ENCODE measurements around the gene LAPTM4A. TPM values are rescaled to one million over a fixed set of nuclear protein-coding genes. Genes with fewer than 3 reads are reported as not detected.

Gene LAPTM4A
- total RNA-seq, 1 donor from 2014 or later = 172 TPM

DNA sequence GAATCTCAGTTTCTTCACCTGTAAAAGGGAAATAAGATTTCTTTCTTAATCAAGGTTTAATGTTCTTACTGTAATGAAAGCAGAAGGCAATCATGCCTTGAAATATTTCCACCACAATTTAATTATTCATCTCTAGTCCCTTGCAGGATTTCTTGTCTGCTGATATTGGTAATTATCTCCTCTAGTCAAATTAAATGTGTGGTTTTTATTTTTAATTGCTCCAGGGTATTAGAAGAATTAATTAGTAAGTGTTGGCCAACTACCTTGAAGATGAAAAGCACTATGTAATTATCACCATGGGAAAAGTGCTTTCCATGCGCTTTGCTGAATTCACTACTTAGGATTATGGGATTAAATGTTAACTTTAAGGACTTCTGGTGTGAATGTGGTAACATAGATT, 8.7 kb upstream of the LAPTM4A start:
- Histone ChIP-seq H3K27ac (no peak overlapping the region), H3K4me3 (no peak overlapping the region), H3K36me3 (no peaks in the 10 kb centered on the region), H3K4me1 (no peaks in the 10 kb centered on the region), H3K27me3 (no peaks in the 10 kb centered on the region), H3K9me3 (no peaks in the 10 kb centered on the region)
- intact Hi-C loops (cut with DNase I) = no loop called here
- no peak for DNase-seq (ENCODE audit: extremely low spot score in 2 of 2)
- TF ChIP-seq POLR2A (IDR thresholded peaks at IDR 0.05) (no peak), POLR2AphosphoS5 (IDR thresholded peaks at IDR 0.05; ENCODE audit: insufficient read depth in 1 of 2, low read depth in 1 of 2) (no peak)
- TF ChIP-seq, protein P1, sequence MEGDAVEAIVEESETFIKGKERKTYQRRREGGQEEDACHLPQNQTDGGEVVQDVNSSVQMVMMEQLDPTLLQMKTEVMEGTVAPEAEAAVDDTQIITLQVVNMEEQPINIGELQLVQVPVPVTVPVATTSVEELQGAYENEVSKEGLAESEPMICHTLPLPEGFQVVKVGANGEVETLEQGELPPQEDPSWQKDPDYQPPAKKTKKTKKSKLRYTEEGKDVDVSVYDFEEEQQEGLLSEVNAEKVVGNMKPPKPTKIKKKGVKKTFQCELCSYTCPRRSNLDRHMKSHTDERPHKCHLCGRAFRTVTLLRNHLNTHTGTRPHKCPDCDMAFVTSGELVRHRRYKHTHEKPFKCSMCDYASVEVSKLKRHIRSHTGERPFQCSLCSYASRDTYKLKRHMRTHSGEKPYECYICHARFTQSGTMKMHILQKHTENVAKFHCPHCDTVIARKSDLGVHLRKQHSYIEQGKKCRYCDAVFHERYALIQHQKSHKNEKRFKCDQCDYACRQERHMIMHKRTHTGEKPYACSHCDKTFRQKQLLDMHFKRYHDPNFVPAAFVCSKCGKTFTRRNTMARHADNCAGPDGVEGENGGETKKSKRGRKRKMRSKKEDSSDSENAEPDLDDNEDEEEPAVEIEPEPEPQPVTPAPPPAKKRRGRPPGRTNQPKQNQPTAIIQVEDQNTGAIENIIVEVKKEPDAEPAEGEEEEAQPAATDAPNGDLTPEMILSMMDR (IDR thresholded peaks at IDR 0.05) = no peak

DNA sequence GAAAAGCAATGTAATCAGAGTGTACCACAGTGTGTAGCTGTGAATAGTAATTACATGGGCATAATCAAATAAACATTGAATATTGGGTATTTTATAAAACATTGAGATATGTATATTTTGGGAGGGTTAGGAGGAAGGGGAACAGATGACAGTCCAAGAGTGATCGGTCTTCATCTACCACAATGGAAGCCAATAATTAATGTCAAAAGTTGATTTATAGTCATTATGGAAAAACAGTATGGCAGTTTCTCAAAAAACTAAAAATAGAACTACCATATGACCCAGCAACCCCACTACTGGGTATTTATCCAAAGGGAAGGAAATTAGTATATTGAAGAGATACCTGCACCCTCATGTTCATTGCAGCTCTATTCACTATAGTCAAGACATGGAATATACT, 5.8 kb upstream of the LAPTM4A start:
- Histone ChIP-seq H3K9me3 (no peaks in the 10 kb centered on the region), H3K27me3 (no peaks in the 10 kb centered on the region), H3K4me3 (no peak overlapping the region), H3K4me1 (peaks cover 14% of the 10 kb centered on the region), H3K36me3 (no peaks in the 10 kb centered on the region), H3K27ac (no peak overlapping the region)
- TF ChIP-seq POLR2AphosphoS5 (IDR thresholded peaks at IDR 0.05; ENCODE audit: insufficient read depth in 1 of 2, low read depth in 1 of 2) (no peak), POLR2A (IDR thresholded peaks at IDR 0.05) (no peak)
- TF ChIP-seq, protein P1 (IDR thresholded peaks at IDR 0.05) = no peak
- intact Hi-C loops (cut with DNase I) = no loop called here
- no peak for DNase-seq (ENCODE audit: extremely low spot score in 2 of 2)

DNA sequence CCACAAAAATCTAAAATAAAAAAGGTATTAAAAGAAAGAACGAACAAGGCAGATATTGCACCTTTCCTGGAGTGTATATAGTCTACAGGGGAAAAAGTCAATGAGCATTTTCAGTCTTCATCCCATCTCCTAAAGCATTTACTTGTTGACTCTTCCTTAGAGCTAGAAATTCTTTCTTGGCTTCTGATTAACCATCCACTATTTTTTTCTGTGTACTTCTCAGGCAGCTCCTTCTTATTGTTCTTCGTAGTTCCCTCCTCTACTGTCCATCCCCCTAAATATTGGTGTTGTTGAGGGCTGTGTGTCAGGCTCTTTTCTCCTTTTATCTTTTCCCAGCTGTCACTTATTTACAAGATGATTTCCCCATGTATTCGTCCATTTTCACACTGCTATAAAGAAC, 3.5 kb upstream of the LAPTM4A start:
- no peaks in the 10 kb centered on the region for H3K9me3 ChIP-seq
- H3K4me3 ChIP-seq = no peak overlapping the region
- H3K27ac ChIP-seq = no peak overlapping the region
- H3K4me1 ChIP-seq = peaks cover 16% of the 10 kb centered on the region
- H3K36me3 ChIP-seq = no peaks in the 10 kb centered on the region
- no peak for DNase-seq (ENCODE audit: extremely low spot score in 2 of 2)
- H3K27me3 ChIP-seq = no peaks in the 10 kb centered on the region
- intact Hi-C loops (cut with DNase I) = no loop called here
- TF ChIP-seq POLR2AphosphoS5 (IDR thresholded peaks at IDR 0.05; ENCODE audit: insufficient read depth in 1 of 2, low read depth in 1 of 2) = no peak
- no peak for TF ChIP-seq POLR2A (IDR thresholded peaks at IDR 0.05)
- TF ChIP-seq, protein P1 (IDR thresholded peaks at IDR 0.05) = no peak

DNA sequence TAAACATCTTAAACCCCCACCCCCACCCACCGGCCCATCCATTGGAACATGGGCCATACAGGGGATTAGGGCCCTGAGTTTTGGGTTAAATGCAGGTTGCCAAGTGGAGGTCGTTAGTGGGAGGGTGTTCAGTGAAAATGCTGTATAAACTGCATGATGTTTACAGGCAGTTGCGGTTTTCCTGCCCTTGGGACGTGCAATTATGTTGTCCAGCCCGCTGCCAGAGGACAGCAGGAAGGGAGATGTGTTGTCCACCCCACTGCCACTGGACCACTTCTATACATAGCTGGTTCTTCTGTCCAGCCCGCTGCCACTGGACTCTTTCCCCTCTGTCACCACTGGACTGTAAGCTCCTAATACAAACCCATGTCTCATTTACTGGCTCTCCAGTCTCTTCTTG, 2.7 kb upstream of the LAPTM4A start:
- H3K36me3 ChIP-seq = no peaks in the 10 kb centered on the region
- H3K4me3 ChIP-seq = no peak overlapping the region
- H3K9me3 ChIP-seq = no peaks in the 10 kb centered on the region
- intact Hi-C loops (cut with DNase I) = no loop called here
- TF ChIP-seq POLR2AphosphoS5 (IDR thresholded peaks at IDR 0.05; ENCODE audit: insufficient read depth in 1 of 2, low read depth in 1 of 2) = no peak
- TF ChIP-seq, protein P1 (IDR thresholded peaks at IDR 0.05) = no peak
- no peak for TF ChIP-seq POLR2A (IDR thresholded peaks at IDR 0.05)
- no peaks in the 10 kb centered on the region for H3K27me3 ChIP-seq
- no peak for DNase-seq (ENCODE audit: extremely low spot score in 2 of 2)
- H3K4me1 ChIP-seq = peaks cover 21% of the 10 kb centered on the region
- H3K27ac ChIP-seq = no peak overlapping the region

DNA sequence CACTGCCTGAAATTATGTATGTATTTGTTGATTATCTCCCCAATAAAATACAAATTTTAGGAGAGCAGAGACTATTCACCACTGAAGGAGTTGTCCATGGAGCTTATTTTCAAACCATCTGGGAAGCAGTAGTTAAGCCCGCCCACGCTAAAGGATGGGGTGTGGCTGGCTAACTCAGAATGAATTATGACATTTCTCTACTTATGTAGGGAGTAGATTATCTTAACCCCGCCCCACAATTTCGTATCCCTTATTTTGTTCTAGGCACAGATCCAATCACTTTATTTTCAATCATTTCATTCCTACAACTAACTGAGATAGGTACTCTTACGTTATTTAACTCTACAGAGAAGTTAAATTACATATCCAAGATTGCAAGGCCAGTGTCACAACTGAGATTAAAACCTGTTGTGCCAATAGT, 1.4 kb upstream of the LAPTM4A start:
- Histone ChIP-seq H3K27me3 (no peaks in the 10 kb centered on the region), H3K9me3 (no peaks in the 10 kb centered on the region), H3K36me3 (no peaks in the 10 kb centered on the region), H3K4me3 (peak overlapping the region; percentile 74 to 89), H3K4me1 (peaks cover 34% of the 10 kb centered on the region), H3K27ac (peak overlapping the region; percentile 97)
- no peak for DNase-seq (ENCODE audit: extremely low spot score in 2 of 2)
- intact Hi-C loops (cut with DNase I) = no loop called here
- TF ChIP-seq, protein P1 (IDR thresholded peaks at IDR 0.05) = no peak
- TF ChIP-seq POLR2AphosphoS5 (IDR thresholded peaks at IDR 0.05; ENCODE audit: insufficient read depth in 1 of 2, low read depth in 1 of 2) (peak in 1 of 2 donors; percentile 64), POLR2A (IDR thresholded peaks at IDR 0.05) (no peak)

All from vagina (tissue), 2 donors.